PC-9 (cell line): ENCODE measurements around the gene PDE3A.

ENCODE experiments used
- EZH2 ChIP-seq: fragments of 200-600 bp; sonication (generic); IDR thresholded peaks from 2 replicates; pipeline ENCODE4 v1.8.0; 2017; ENCODE audit warnings: antibody characterized with exemption, low read depth
- TF ChIP-seq, protein P1 (sequence below): fragments of 200-600 bp; sonication (generic); conservative IDR thresholded peaks from 2 replicates; pipeline ENCODE4 v1.6.1; 2017; ENCODE audit warnings: mixed run types, antibody characterized with exemption, mild to moderate bottlenecking, moderate library complexity

- TF ChIP-seq, protein P1, sequence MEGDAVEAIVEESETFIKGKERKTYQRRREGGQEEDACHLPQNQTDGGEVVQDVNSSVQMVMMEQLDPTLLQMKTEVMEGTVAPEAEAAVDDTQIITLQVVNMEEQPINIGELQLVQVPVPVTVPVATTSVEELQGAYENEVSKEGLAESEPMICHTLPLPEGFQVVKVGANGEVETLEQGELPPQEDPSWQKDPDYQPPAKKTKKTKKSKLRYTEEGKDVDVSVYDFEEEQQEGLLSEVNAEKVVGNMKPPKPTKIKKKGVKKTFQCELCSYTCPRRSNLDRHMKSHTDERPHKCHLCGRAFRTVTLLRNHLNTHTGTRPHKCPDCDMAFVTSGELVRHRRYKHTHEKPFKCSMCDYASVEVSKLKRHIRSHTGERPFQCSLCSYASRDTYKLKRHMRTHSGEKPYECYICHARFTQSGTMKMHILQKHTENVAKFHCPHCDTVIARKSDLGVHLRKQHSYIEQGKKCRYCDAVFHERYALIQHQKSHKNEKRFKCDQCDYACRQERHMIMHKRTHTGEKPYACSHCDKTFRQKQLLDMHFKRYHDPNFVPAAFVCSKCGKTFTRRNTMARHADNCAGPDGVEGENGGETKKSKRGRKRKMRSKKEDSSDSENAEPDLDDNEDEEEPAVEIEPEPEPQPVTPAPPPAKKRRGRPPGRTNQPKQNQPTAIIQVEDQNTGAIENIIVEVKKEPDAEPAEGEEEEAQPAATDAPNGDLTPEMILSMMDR: no peak
- no peak for TF ChIP-seq EZH2
Measured at GRCh38 chr12:20434996-20435395, 66.7 kb downstream of the PDE3A start.
